GM13976 (cell line): ENCODE measurements around the gene CALML6.
A peak's percentile ranks its signal among the peaks of the same experiment; 100 is the strongest.

Experiments used
- DNase-seq: peaks from one replicate; pipeline ENCODE4 v3.0.0; 2012; ENCODE audit warnings: low spot score
- in situ Hi-C: fragments of 300-500 bp; cut with MboI; formaldehyde crosslinking; loops from one replicate; pipeline ENCODE4 v1.12.0; 2022; ENCODE audit warnings: low sequenced_read_pairs, mixed read lengths, inconsistent platforms; ENCODE audit not compliant: unreplicated experiment
- TF ChIP-seq, protein P1 (sequence below): IDR thresholded peaks from 2 replicates; pipeline ENCODE4 v1.5.1; 2012; ENCODE audit warnings: borderline replicate concordance, mild to moderate bottlenecking; ENCODE audit not compliant: insufficient read depth; ENCODE audit errors: extremely low read depth, missing control alignments, control extremely low read depth

CALML6 gene, protein sequence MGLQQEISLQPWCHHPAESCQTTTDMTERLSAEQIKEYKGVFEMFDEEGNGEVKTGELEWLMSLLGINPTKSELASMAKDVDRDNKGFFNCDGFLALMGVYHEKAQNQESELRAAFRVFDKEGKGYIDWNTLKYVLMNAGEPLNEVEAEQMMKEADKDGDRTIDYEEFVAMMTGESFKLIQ

GRCh38 chr1:1914971-1915692 is at the start of gene CALML6:
Gene CALML6, plus strand, starts transcription at chr1:1915260. Its CDS starts 21 bp downstream, at chr1:1915281.
- in situ Hi-C loops = no loop called here
- DNase-seq = no peak
- TF ChIP-seq, protein P1, sequence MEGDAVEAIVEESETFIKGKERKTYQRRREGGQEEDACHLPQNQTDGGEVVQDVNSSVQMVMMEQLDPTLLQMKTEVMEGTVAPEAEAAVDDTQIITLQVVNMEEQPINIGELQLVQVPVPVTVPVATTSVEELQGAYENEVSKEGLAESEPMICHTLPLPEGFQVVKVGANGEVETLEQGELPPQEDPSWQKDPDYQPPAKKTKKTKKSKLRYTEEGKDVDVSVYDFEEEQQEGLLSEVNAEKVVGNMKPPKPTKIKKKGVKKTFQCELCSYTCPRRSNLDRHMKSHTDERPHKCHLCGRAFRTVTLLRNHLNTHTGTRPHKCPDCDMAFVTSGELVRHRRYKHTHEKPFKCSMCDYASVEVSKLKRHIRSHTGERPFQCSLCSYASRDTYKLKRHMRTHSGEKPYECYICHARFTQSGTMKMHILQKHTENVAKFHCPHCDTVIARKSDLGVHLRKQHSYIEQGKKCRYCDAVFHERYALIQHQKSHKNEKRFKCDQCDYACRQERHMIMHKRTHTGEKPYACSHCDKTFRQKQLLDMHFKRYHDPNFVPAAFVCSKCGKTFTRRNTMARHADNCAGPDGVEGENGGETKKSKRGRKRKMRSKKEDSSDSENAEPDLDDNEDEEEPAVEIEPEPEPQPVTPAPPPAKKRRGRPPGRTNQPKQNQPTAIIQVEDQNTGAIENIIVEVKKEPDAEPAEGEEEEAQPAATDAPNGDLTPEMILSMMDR = no peak

DNA sequence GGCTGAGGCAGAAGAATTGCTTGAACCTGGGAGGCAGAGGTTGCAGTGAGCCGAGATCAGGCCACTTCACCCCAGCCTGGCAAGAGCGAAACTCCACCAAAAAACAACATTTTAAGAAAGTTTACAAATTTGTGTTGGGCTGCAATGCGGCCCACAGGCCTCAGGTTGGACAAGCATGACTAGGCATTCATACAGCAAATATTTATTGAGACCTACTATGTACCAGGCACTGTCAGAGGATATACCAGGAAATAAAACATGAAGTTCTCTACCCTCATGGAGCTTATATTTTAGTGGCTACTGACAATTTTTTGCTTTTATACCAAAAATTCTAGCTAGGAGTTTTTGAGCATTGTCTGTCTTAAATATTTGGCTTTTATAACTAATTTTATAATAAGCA is 47.9 kb upstream of the CALML6 start:
- no peak for DNase-seq
- in situ Hi-C loops = no loop called here
- TF ChIP-seq, protein P1 = no peak

- DNase-seq = peak; percentile 39
- TF ChIP-seq, protein P1 = no peak
- in situ Hi-C loops = no loop called here
Measured at GRCh38 chr1:1869469-1869868, 45.6 kb upstream of the CALML6 start.

DNA sequence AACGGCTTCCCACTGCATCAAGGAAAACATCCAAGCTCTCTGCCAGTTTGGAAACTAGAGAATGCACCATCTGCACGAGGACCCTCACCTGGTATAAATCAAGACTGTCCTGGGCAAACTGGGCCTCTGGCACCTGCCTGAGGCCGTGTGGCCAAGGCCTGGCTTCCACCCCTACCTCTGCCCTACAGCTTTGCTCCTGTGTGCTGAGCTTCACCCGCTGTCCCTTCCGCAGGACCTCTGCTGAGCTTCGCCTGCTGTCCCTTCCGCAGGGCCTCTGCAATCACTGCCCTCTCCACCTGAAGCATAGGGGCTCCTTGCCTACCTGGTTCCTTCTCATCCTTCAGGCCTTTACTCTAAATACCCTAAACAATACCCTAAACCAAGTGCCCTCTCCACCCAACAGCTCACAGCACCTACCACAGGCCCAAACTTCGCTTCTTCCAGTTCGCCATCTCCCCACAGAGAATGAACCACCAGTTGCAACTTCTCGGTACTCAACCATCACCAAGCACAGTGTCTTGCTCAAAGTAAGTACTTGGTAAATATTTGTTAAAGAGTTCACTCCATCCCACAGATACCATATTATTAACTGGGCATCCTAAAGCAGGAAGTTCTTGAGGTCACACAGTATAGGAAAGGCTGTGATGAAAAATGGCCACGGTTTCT is 42.6 kb upstream of the CALML6 start:
- in situ Hi-C loops = no loop called here
- TF ChIP-seq, protein P1 = no peak
- DNase-seq = peak; percentile 6

DNA sequence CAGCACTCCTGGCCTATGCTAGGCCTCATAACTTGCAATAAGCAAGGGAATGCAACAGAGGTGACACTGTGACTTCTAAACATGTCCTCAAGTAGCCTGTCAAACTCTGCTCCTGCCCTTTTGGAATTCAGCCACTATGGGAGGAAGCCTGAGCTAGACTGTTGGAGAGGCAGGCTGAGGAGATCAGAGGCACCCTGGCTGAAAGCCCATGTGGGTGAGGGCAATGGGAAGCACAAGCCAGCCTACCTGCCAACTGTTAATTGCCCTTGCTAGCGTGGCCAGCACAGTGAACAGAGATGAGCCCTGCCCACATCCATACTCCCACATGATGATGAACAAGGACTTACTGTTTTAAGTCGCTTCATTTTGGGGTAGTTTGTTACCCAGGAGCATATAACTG is 41.9 kb upstream of the CALML6 start:
- TF ChIP-seq, protein P1 = no peak
- peak; percentile 7 for DNase-seq
- in situ Hi-C loops = no loop called here

GRCh38 chr1:1874901-1875300 is 40.2 kb upstream of the CALML6 start:
- no peak for DNase-seq
- TF ChIP-seq, protein P1 = no peak
- in situ Hi-C loops = no loop called here
